ENCODE measurements around the gene NBL1. TPM values are rescaled to one million over a fixed set of nuclear protein-coding genes. Genes with fewer than 3 reads are reported as not detected.

The NBL1 gene
- total and polyA plus RNA-seq, 2 experiments from 2014 or later: 6.1 to 10.6 TPM

DNA sequence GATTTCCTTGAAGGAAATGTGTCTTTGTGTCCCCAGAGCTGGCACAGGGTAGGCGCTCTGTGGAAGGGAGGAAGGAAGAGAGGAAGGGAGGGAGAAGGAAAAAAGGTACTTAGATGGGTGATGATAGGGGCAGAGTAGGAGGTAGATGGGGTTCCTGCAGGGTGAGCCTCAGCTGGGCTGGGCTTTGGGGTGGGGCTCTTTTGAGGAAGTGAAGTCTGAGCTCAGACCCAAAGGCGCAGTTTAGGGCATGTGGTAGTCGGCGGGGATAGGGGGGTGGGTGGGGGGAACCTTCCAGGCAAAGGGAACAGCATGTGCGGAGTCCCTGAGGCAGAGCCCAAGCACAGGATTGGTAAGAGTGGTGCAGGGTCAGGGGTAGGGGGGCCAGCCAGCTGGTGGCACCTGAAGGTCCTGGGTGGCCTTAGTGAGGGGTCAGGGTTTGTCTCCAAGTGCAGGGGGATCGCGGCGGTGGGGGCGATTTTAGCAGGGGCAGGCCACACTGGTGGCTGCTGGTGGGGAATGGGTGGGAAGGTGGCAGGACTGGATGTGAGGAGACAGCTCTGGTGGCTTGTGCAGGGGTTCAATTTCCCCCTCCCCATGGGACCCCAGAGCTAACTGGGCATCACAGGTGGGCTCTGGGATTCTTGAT lies 12.1 kb downstream of the NBL1 start:
- H2AFZ ChIP-seq: no peak overlapping the region
- H3K9me3 Mint-ChIP-seq: no peaks in the 10 kb centered on the region; the same call in 2 of the 3 replicates
- H3K4me3 ChIP-seq: no peak overlapping the region
- no peaks in the 10 kb centered on the region for H4K20me1 ChIP-seq (replicated peaks; ENCODE audit: insufficient read depth)
- H3K27ac Mint-ChIP-seq: no peak overlapping the region
- no peak overlapping the region for H3K4me2 ChIP-seq
- H3K27me3 Mint-ChIP-seq (ENCODE audit: insufficient read depth, low read depth, poor library complexity): peaks cover 16% of the 10 kb centered on the region
- no peaks in the 10 kb centered on the region for H3K36me3 ChIP-seq (ENCODE audit: insufficient read depth)
- no peak overlapping the region for H3K27ac ChIP-seq (ENCODE audit: low read depth)
- H3K79me2 ChIP-seq (replicated peaks; ENCODE audit: insufficient read depth): no peaks in the 10 kb centered on the region
- H3K27me3 ChIP-seq (ENCODE audit: insufficient read depth): no peaks in the 10 kb centered on the region
- TF ChIP-seq CREB1 (CRISPR knock-in tag; IDR thresholded peaks at IDR 0.05; ENCODE audit: low read depth): no peak
- TF ChIP-seq, protein P1, sequence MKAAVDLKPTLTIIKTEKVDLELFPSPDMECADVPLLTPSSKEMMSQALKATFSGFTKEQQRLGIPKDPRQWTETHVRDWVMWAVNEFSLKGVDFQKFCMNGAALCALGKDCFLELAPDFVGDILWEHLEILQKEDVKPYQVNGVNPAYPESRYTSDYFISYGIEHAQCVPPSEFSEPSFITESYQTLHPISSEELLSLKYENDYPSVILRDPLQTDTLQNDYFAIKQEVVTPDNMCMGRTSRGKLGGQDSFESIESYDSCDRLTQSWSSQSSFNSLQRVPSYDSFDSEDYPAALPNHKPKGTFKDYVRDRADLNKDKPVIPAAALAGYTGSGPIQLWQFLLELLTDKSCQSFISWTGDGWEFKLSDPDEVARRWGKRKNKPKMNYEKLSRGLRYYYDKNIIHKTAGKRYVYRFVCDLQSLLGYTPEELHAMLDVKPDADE (IDR thresholded peaks at IDR 0.05): no peak
- no peak for TF ChIP-seq REST (IDR thresholded peaks at IDR 0.05; ENCODE audit: unreplicated experiment)
- no peak for TF ChIP-seq EZH2phosphoT487 (IDR thresholded peaks at IDR 0.05; ENCODE audit: unreplicated experiment)
- TF ChIP-seq ZNF114 (CRISPR knock-in tag; IDR thresholded peaks at IDR 0.05): no peak
- TF ChIP-seq CTCF (conservative IDR thresholded peaks at IDR 0.05; ENCODE audit: low read depth in 2 of 2): no peak
- no peak for TF ChIP-seq POLR2AphosphoS5 (IDR thresholded peaks at IDR 0.05; ENCODE audit: low read depth)
- TF ChIP-seq, protein P2, sequence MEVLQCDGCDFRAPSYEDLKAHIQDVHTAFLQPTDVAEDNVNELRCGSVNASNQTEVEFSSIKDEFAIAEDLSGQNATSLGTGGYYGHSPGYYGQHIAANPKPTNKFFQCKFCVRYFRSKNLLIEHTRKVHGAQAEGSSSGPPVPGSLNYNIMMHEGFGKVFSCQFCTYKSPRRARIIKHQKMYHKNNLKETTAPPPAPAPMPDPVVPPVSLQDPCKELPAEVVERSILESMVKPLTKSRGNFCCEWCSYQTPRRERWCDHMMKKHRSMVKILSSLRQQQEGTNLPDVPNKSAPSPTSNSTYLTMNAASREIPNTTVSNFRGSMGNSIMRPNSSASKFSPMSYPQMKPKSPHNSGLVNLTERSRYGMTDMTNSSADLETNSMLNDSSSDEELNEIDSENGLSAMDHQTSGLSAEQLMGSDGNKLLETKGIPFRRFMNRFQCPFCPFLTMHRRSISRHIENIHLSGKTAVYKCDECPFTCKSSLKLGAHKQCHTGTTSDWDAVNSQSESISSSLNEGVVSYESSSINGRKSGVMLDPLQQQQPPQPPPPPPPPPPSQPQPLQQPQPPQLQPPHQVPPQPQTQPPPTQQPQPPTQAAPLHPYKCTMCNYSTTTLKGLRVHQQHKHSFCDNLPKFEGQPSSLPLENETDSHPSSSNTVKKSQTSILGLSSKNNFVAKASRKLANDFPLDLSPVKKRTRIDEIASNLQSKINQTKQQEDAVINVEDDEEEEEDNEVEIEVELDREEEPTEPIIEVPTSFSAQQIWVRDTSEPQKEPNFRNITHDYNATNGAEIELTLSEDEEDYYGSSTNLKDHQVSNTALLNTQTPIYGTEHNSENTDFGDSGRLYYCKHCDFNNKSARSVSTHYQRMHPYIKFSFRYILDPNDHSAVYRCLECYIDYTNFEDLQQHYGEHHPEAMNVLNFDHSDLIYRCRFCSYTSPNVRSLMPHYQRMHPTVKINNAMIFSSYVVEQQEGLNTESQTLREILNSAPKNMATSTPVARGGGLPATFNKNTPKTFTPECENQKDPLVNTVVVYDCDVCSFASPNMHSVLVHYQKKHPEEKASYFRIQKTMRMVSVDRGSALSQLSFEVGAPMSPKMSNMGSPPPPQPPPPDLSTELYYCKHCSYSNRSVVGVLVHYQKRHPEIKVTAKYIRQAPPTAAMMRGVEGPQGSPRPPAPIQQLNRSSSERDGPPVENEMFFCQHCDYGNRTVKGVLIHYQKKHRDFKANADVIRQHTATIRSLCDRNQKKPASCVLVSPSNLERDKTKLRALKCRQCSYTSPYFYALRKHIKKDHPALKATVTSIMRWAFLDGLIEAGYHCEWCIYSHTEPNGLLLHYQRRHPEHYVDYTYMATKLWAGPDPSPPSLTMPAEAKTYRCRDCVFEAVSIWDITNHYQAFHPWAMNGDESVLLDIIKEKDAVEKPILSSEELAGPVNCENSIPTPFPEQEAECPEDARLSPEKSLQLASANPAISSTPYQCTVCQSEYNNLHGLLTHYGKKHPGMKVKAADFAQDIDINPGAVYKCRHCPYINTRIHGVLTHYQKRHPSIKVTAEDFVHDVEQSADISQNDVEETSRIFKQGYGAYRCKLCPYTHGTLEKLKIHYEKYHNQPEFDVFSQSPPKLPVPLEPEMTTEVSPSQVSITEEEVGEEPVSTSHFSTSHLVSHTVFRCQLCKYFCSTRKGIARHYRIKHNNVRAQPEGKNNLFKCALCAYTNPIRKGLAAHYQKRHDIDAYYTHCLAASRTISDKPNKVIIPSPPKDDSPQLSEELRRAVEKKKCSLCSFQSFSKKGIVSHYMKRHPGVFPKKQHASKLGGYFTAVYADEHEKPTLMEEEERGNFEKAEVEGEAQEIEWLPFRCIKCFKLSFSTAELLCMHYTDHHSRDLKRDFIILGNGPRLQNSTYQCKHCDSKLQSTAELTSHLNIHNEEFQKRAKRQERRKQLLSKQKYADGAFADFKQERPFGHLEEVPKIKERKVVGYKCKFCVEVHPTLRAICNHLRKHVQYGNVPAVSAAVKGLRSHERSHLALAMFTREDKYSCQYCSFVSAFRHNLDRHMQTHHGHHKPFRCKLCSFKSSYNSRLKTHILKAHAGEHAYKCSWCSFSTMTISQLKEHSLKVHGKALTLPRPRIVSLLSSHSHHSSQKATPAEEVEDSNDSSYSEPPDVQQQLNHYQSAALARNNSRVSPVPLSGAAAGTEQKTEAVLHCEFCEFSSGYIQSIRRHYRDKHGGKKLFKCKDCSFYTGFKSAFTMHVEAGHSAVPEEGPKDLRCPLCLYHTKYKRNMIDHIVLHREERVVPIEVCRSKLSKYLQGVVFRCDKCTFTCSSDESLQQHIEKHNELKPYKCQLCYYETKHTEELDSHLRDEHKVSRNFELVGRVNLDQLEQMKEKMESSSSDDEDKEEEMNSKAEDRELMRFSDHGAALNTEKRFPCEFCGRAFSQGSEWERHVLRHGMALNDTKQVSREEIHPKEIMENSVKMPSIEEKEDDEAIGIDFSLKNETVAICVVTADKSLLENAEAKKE (CRISPR knock-in tag; IDR thresholded peaks at IDR 0.05): no peak
- TF ChIP-seq JUNB (IDR thresholded peaks at IDR 0.05; ENCODE audit: unreplicated experiment): no peak
- TF ChIP-seq STAT1 (IDR thresholded peaks at IDR 0.05; ENCODE audit: unreplicated experiment): no peak
- no peak for TF ChIP-seq EZH2 (IDR thresholded peaks at IDR 0.05; ENCODE audit: low read depth, unreplicated experiment)
- no peak for TF ChIP-seq NANOG (IDR thresholded peaks at IDR 0.05; ENCODE audit: borderline replicate concordance)
- TF ChIP-seq ZNF331 (CRISPR knock-in tag; IDR thresholded peaks at IDR 0.05; ENCODE audit: low read depth): no peak
- H3K4me3 Mint-ChIP-seq: no peak overlapping the region; the same call in 2 of the 3 replicates
- no peak for ATAC-seq
- DNase-seq (ENCODE audit: low spot score): no peak
- H3F3A ChIP-seq (replicated peaks; ENCODE audit: low read depth): peaks cover 12% of the 10 kb centered on the region
- no peaks in the 10 kb centered on the region; the same call in 2 of the 3 replicates for H3K36me3 Mint-ChIP-seq (ENCODE audit: low read depth)
- H3K4me1 Mint-ChIP-seq: peaks cover 28% of the 10 kb centered on the region
- H3K4me1 ChIP-seq (ENCODE audit: insufficient read depth): 0 out of 2 replicates have a peak, but pooled peaks cover 6% of the 10 kb centered on the region
- no peaks in the 10 kb centered on the region for H3K9me2 ChIP-seq (ENCODE audit: insufficient read depth)

All from GM23338 (cell line).